T-cell (primary cell): Measurements from ENCODE around the gene INS. TPM values are rescaled to one million over a fixed set of nuclear protein-coding genes. Genes with fewer than 3 reads are reported as not detected.

ENCODE experiments used
- ATAC-seq, 4 experiments: fragments of 200-7000 bp in 3 of 4; fragments of 150-1000 bp in 1 of 4; cut with Tn5 transposase; replicated peaks in 1 of 4; 1 replicate in 3 of 4; 2 replicates in 1 of 4; pipeline ENCODE4 v1.10.0; 2021; ENCODE audit warnings: moderate library complexity in 3 of 4, mild to moderate bottlenecking in 2 of 4, moderate number of reproducible peaks in 1 of 4
- CTCF ChIA-PET, 2 donors: fragments of 300-600 bp; sonication (Branson Sonifier 250); formaldehyde crosslinking; loops; one replicate each; lab custom pipeline; 2022; ENCODE audit warnings: antibody characterized with exemption in 2 of 2; lab: Charles Lee
- POLR2A ChIA-PET, 2 donors: fragments of 300-600 bp; sonication (Branson Sonifier 250); formaldehyde crosslinking; loops; one replicate each; lab custom pipeline; 2022; ENCODE audit warnings: antibody characterized with exemption in 2 of 2; lab: Charles Lee
- DNase-seq, 35 experiments: peaks; one replicate each; pipeline versions ENCODE4 v3.0.0 to v3.0.0-alpha.2; 2013 to 2023
- H3K27ac ChIP-seq: one replicate; pipeline ENCODE4 v1.5.1; 2013; ENCODE audit warnings: low read length
- H3K27me3 ChIP-seq, 2 experiments: replicated peaks in 1 of 2; 1 replicate in 1 of 2; 2 replicates in 1 of 2; pipeline versions ENCODE4 v1.6.1 to v1.7.0; 2013; ENCODE audit warnings: low read length in 1 of 2, mixed read lengths in 1 of 2; ENCODE audit not compliant: control insufficient read depth in 2 of 2, insufficient read depth in 2 of 2; ENCODE audit errors: extremely low read depth in 1 of 2
- H3K36me3 ChIP-seq, 2 donors: 1 replicate in 1 of 2; 2 replicates in 1 of 2; pipeline versions ENCODE4 v1.6.1 to v1.7.0; 2013; ENCODE audit warnings: low read length in 1 of 2; ENCODE audit not compliant: control insufficient read depth in 2 of 2, insufficient read depth in 1 of 2; ENCODE audit errors: extremely low read depth in 1 of 2
- H3K4me1 ChIP-seq, 2 experiments: 1 replicate in 1 of 2; 2 replicates in 1 of 2; pipeline versions ENCODE4 v1.6.1 to v1.7.0; 2013; ENCODE audit warnings: low read length in 2 of 2, mixed read lengths in 1 of 2; ENCODE audit not compliant: insufficient read depth in 2 of 2, control insufficient read depth in 1 of 2; ENCODE audit errors: extremely low read depth in 1 of 2
- H3K4me3 ChIP-seq, 2 donors: 1 replicate in 1 of 2; 2 replicates in 1 of 2; pipeline versions ENCODE4 v1.5.1 to v1.7.0; 2013; ENCODE audit warnings: mild to moderate bottlenecking in 2 of 2, low read length in 1 of 2, moderate library complexity in 1 of 2; ENCODE audit not compliant: control insufficient read depth in 1 of 2; ENCODE audit errors: extremely low read depth in 1 of 2
- H3K9me3 ChIP-seq: 2 replicates; pipeline ENCODE4 v1.7.0; 2013
- H3K27ac Mint-ChIP-seq, 2 donors: one replicate each; pipeline ENCODE4 v1.8.0; 2020 to 2021; ENCODE audit warnings: mild to moderate bottlenecking in 2 of 2, mixed read lengths in 2 of 2
- H3K27me3 Mint-ChIP-seq, 2 donors: one replicate each; pipeline ENCODE4 v1.8.0; 2021 to 2022; ENCODE audit warnings: mixed read lengths in 2 of 2
- H3K36me3 Mint-ChIP-seq: one replicate; pipeline ENCODE4 v1.8.0; 2021; ENCODE audit warnings: mixed read lengths
- H3K4me1 Mint-ChIP-seq, 3 donors: one replicate each; pipeline ENCODE4 v1.8.0; 2020 to 2022; ENCODE audit warnings: mixed read lengths in 3 of 3, mild to moderate bottlenecking in 1 of 3
- H3K4me3 Mint-ChIP-seq, 3 donors: one replicate each; pipeline ENCODE4 v1.8.0; 2020 to 2022; ENCODE audit warnings: mild to moderate bottlenecking in 3 of 3, mixed read lengths in 3 of 3, moderate library complexity in 3 of 3
- H3K9me3 Mint-ChIP-seq, 3 donors: one replicate each; pipeline ENCODE4 v1.8.0; 2020 to 2022; ENCODE audit warnings: mixed read lengths in 3 of 3
- WGBS: methylation state at CpG from one replicate; pipeline ENCODE4 v1.1.5; 2013; ENCODE audit warnings: missing lambda C conversion rate; ENCODE audit not compliant: insufficient coverage; 5-methylcytosine and 5-hydroxymethylcytosine counted together
- total RNA-seq, 35 experiments: library from RNA in 6 of 35; stranded (reverse) in 6 of 35; fragments of 120-200 nt in 1 of 35; gene quantifications; one replicate each; pipeline versions ENCODE4 v1.2.1 to v1.2.4 and lab custom pipeline; 2013 to 2026

The INS gene
- total RNA-seq, 5 donors from 2014 or later (not counting 1 experiment from before 2014, with no cell fraction given) = 0.53 to 0.82 TPM; not detected in 3

DNA sequence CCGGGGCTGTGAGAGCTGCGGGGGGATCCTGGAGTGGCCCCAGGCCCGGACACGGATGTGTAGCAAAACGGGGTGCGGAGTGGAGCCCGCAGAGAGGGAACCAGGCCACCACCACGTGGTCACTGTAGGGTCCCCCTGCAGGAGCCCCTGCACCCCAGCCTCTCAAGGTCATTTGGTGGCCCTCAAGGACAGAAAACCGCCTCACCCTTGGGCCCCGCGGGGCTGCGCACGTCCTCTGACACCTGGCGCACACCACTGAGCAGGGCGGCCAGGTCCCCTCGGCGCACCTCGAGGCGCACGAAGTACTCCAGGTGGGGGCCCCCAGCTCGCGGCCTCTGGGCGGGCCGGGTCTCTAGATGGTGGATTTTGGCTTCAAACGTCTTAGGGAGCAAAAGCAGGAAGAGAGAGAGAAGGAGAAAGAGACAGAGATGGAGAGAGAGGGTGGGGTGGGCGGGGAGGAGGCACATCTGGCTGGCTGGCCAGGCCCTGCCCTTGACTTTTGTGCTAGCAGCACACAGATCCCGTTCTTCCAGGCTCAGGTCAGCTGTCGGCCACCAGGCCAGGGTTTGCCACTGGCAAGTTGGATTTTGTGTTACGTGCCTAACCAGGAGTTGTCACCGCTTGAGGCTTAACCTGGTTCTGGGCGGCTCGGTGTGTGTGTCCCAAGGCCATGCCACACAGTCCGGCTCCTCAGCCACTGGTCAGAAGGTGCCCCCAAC is 7.4 kb upstream of the INS start:
- H3K27me3 Mint-ChIP-seq = peaks cover 0 to 4% of the 10 kb centered on the region in 2 donors
- WGBS = 81% methylated on average over 26 of the region's 33 CpGs
- CTCF ChIA-PET = no interaction called here

GRCh38 chr11:2167141-2168045 is 6.4 kb upstream of the INS start:
- H3K4me3 ChIP-seq = no peak overlapping the region
- no peak for ATAC-seq
- ChIA-PET CTCF (no interaction called here), POLR2A (no interaction called here)
- no peak for DNase-seq
- Mint-ChIP-seq H3K27ac (no peak overlapping the region), H3K4me3 (no peak overlapping the region), H3K4me1 (no peaks in the 10 kb centered on the region), H3K27me3 (peaks cover 0 to 4% of the 10 kb centered on the region in 2 donors), H3K9me3 (no peaks in the 10 kb centered on the region), H3K36me3 (no peaks in the 10 kb centered on the region)
- 76% methylated on average over 17 of the region's 31 CpGs for WGBS
- no peak overlapping the region for H3K27ac ChIP-seq
- peaks cover 0 to 3% of the 10 kb centered on the region in 2 experiments for H3K4me1 ChIP-seq
- H3K27me3 ChIP-seq = peaks cover 0 to 57% of the 10 kb centered on the region in 2 experiments
- H3K36me3 ChIP-seq = no peaks in the 10 kb centered on the region
- no peaks in the 10 kb centered on the region for H3K9me3 ChIP-seq

More for the DNA sequence above, 7.4 kb upstream of the INS start:
- no peak overlapping the region for H3K4me3 Mint-ChIP-seq
- Histone ChIP-seq H3K36me3 (no peaks in the 10 kb centered on the region), H3K9me3 (no peaks in the 10 kb centered on the region), H3K27ac (no peak overlapping the region), H3K4me3 (no peak overlapping the region), H3K4me1 (peaks cover 0 to 3% of the 10 kb centered on the region in 2 experiments), H3K27me3 (peaks cover 0 to 47% of the 10 kb centered on the region in 2 experiments)
- ATAC-seq (no peak), DNase-seq (no peak)
- POLR2A ChIA-PET = no interaction called here
- H3K9me3 Mint-ChIP-seq = no peaks in the 10 kb centered on the region
- H3K27ac Mint-ChIP-seq = no peak overlapping the region
- no peaks in the 10 kb centered on the region for H3K4me1 Mint-ChIP-seq
- no peaks in the 10 kb centered on the region for H3K36me3 Mint-ChIP-seq

DNA sequence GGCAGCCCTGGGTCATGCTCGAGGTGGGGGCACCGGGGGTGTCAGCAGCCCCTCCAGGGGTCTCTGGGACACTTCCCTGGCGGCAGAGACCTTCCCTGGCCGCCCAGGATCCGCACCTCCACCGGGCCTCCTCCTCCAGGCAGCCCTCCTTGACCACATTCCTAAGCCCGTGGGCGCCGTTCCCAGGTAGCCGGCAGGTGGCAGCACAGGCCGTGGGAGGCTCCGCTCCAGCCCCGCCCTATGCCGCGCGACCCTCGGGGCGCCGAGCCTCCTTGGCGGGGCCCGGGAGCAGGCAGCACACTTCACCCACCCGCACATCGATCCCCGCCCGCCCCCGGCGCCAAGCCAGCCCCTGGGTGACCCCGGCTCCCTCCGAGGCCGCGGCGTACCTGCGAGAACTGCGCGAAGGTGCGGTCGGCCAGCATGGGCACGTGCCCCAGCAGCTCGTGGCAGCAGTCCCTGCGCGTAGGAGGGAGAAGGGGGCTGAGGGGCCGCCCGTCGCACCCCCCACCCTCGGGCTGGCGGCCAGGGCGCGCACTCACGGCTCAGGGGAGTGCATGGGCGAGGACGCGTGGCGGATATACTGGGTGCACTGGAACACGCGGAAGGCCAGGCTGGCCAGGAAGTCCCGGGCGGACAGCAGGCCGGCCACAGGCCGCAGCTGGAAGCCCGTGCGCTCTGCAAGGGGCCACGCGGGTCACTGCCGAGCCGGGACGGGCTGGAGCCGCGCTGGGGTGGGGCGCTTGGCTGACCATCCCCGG is 5.3 kb upstream of the INS start:
- Histone ChIP-seq H3K4me1 (peaks cover 0 to 3% of the 10 kb centered on the region in 2 experiments), H3K9me3 (no peaks in the 10 kb centered on the region), H3K27ac (no peak overlapping the region), H3K27me3 (peaks cover 0 to 61% of the 10 kb centered on the region in 2 experiments), H3K4me3 (no peak overlapping the region), H3K36me3 (no peaks in the 10 kb centered on the region)
- ChIA-PET CTCF (no interaction called here), POLR2A (no interaction called here)
- no peaks in the 10 kb centered on the region for H3K9me3 Mint-ChIP-seq
- no peaks in the 10 kb centered on the region for H3K36me3 Mint-ChIP-seq
- ATAC-seq (peak; percentile 54 to 77 (median 58)), DNase-seq (peak in 24 of 35 experiments; percentile 6 to 59 (median 26))
- H3K27ac Mint-ChIP-seq = no peak overlapping the region
- WGBS = 16% methylated on average over 70 of the region's 70 CpGs
- no peak overlapping the region for H3K4me3 Mint-ChIP-seq
- H3K4me1 Mint-ChIP-seq = no peaks in the 10 kb centered on the region
- peaks cover 0 to 4% of the 10 kb centered on the region in 2 donors for H3K27me3 Mint-ChIP-seq

GRCh38 chr11:2165571-2165970 is 4.6 kb upstream of the INS start:
- Mint-ChIP-seq H3K27me3 (peaks cover 0 to 3% of the 10 kb centered on the region in 2 donors), H3K9me3 (no peaks in the 10 kb centered on the region), H3K27ac (no peak overlapping the region), H3K4me3 (no peak overlapping the region), H3K4me1 (no peaks in the 10 kb centered on the region), H3K36me3 (no peaks in the 10 kb centered on the region)
- ChIA-PET POLR2A (no interaction called here), CTCF (no interaction called here)
- H3K4me1 ChIP-seq = peaks cover 0 to 3% of the 10 kb centered on the region in 2 experiments
- no peaks in the 10 kb centered on the region for H3K36me3 ChIP-seq
- H3K9me3 ChIP-seq = no peaks in the 10 kb centered on the region
- ATAC-seq (no peak), DNase-seq (no peak)
- no peak overlapping the region for H3K4me3 ChIP-seq
- WGBS = 87% methylated on average over 10 of the region's 13 CpGs
- peaks cover 0 to 68% of the 10 kb centered on the region in 2 experiments for H3K27me3 ChIP-seq
- no peak overlapping the region for H3K27ac ChIP-seq

- no peak for DNase-seq
- no peaks in the 10 kb centered on the region for H3K4me1 Mint-ChIP-seq
- no peaks in the 10 kb centered on the region for H3K9me3 ChIP-seq
- no peak for ATAC-seq
- ChIA-PET CTCF (no interaction called here), POLR2A (no interaction called here)
- no peak overlapping the region for H3K4me3 ChIP-seq
- H3K36me3 ChIP-seq = no peaks in the 10 kb centered on the region
- H3K4me1 ChIP-seq = peaks cover 0 to 3% of the 10 kb centered on the region in 2 experiments
- no peaks in the 10 kb centered on the region for H3K36me3 Mint-ChIP-seq
- 78% methylated on average over 10 of the region's 20 CpGs for WGBS
- H3K27me3 ChIP-seq = peaks cover 0 to 68% of the 10 kb centered on the region in 2 experiments
- H3K27me3 Mint-ChIP-seq = peaks cover 0 to 3% of the 10 kb centered on the region in 2 donors
- H3K27ac Mint-ChIP-seq = no peak overlapping the region
- H3K27ac ChIP-seq = no peak overlapping the region
- no peak overlapping the region for H3K4me3 Mint-ChIP-seq
- H3K9me3 Mint-ChIP-seq = no peaks in the 10 kb centered on the region
Measured at GRCh38 chr11:2164861-2165555, 4.0 kb upstream of the INS start.
